ENCODE measurements around the gene CELF2.

The CELF2 gene

DNA sequence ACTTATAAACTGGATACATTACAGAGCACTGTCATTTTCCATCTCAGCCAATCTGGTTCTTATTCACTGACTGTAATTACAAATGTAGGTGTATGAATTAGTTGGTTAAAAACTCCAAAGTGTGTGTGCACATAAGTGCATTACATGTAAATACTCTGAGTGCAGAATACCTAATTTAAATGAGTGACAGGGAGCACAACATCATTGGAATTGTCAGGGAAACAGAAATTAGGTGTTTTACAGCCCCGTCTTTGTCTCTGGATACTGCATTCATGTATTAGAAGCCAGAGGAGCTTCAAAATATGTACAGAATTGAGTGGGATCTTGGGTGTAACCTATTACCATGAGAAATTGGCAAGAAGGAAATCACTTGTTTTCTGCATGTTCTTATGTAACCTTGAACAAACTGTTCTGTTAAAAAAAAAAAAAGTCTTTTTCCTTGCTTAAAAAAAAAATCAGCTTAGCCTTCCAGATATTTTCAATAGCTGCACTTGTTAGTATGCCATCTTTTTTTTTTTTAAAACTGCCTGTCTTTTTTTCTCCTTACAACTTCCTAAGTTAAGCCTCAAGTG, 31.1 kb downstream of the CELF2 start:
- H3K27ac ChIP-seq (ENCODE audit: low read depth, low read length): no peak overlapping the region
- no peaks in the 10 kb centered on the region for H3K27me3 ChIP-seq (ENCODE audit: low read length)
- no peaks in the 10 kb centered on the region for H3K9me3 ChIP-seq (ENCODE audit: insufficient read depth, low read length)
- H3K4me2 ChIP-seq (ENCODE audit: low read depth, low read length, poor library complexity, severe bottlenecking): no peak overlapping the region
- no peaks in the 10 kb centered on the region for H3F3A ChIP-seq (ENCODE audit: insufficient read depth)
- H3K36me3 ChIP-seq (ENCODE audit: low read length): no peaks in the 10 kb centered on the region
- no peaks in the 10 kb centered on the region; the same call in 1 of the 2 replicates for H4K20me1 ChIP-seq (ENCODE audit: low read depth, low read length)
- TF ChIP-seq EZH2phosphoT487 (conservative IDR thresholded peaks at IDR 0.05; ENCODE audit: low read length): no peak
- TF ChIP-seq, protein P1, sequence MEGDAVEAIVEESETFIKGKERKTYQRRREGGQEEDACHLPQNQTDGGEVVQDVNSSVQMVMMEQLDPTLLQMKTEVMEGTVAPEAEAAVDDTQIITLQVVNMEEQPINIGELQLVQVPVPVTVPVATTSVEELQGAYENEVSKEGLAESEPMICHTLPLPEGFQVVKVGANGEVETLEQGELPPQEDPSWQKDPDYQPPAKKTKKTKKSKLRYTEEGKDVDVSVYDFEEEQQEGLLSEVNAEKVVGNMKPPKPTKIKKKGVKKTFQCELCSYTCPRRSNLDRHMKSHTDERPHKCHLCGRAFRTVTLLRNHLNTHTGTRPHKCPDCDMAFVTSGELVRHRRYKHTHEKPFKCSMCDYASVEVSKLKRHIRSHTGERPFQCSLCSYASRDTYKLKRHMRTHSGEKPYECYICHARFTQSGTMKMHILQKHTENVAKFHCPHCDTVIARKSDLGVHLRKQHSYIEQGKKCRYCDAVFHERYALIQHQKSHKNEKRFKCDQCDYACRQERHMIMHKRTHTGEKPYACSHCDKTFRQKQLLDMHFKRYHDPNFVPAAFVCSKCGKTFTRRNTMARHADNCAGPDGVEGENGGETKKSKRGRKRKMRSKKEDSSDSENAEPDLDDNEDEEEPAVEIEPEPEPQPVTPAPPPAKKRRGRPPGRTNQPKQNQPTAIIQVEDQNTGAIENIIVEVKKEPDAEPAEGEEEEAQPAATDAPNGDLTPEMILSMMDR (IDR thresholded peaks at IDR 0.05; ENCODE audit: insufficient read depth, low read length, poor library complexity, severe bottlenecking): no peak
- H3K9me2 ChIP-seq (replicated peaks; ENCODE audit: insufficient read depth, low read length): no peaks in the 10 kb centered on the region
- H3K4me3 ChIP-seq (ENCODE audit: insufficient read depth, low read length, poor library complexity, severe bottlenecking): no peak overlapping the region
- H3K79me2 ChIP-seq (ENCODE audit: insufficient read depth, low read length): no peaks in the 10 kb centered on the region
- no peak overlapping the region for H2AFZ ChIP-seq (ENCODE audit: low read depth, low read length, severe bottlenecking)
- H3K9ac ChIP-seq (ENCODE audit: low read length): no peak overlapping the region

DNA sequence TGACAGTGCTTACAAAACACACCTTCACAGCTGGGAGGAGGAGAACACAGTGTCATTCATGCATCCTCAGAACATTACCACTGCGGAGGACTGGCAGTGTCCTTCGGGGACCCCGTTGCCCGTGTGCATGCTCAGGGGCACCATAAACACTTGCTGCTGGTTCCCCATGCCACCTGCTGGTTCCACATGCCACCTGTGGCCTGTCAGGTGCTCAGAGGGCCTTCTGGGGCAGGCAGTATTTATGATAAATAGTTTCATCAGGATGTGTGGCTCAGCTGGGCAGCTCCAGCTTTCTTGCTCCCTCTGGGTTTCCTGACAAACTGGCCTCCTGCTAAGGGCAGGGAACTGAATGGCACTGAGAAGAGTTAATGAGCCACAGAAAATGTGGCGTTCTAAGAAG, 32.1 kb downstream of the CELF2 start:
- Histone ChIP-seq H3K36me3 (ENCODE audit: low read length) (no peaks in the 10 kb centered on the region), H3K9me3 (ENCODE audit: insufficient read depth, low read length) (no peaks in the 10 kb centered on the region), H3K9me2 (replicated peaks; ENCODE audit: insufficient read depth, low read length) (no peaks in the 10 kb centered on the region)

DNA sequence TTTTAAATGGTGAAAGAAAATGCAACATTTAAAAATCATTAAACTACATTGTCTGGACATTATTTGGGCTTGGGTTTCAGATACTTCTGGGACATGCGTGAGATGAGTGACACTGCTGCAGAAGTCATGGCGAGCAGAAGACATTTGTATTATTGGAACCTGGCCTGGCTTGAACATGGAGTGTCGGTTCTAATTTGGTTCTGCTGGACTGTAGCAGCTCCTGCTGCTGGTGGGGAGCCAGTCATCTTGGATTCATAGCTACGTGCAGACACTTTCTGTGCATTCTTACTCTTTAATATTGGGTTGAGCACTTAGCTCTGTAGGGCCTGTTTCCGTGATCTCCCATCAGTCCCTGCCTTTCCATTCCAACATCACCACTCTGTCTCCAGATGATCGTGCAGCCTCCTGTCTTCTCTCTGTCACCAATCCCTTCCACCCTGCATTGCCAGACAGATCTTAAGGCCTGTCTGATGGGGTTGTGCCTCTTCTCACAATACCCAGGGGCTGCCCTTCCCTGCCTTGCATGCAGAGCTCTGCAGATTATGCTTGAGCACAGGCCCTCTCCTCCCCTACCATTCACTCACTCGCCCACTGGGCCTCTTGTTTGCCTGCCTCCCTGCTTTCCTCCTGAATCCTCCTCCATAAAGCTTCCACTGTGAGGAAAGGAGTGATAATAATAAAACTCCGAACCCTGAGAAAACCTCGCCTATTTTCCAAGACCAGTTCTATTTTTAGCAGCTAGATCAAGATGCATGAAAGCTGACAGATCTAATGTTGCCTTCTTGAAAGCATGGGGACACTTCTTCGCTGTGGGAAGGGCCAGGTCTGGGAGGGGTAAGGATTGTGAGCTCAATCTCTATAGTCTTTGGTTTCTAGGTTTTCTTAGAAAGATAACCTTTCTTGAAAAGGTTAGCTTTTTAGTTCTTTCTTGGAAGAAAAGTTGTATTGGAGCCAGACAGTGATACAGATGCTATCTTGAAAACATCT, 32.9 kb downstream of the CELF2 start:
- Histone ChIP-seq H2AFZ (ENCODE audit: low read depth, low read length, severe bottlenecking) (no peak overlapping the region), H3K27ac (ENCODE audit: low read depth, low read length) (no peak overlapping the region), H4K20me1 (ENCODE audit: low read depth, low read length) (no peaks in the 10 kb centered on the region; the same call in 1 of the 2 replicates), H3K27me3 (ENCODE audit: low read length) (no peaks in the 10 kb centered on the region), H3K4me3 (ENCODE audit: insufficient read depth, low read length, poor library complexity, severe bottlenecking) (no peak overlapping the region), H3K4me2 (ENCODE audit: low read depth, low read length, poor library complexity, severe bottlenecking) (no peak overlapping the region), H3K79me2 (ENCODE audit: insufficient read depth, low read length) (no peaks in the 10 kb centered on the region), H3F3A (ENCODE audit: insufficient read depth) (no peaks in the 10 kb centered on the region), H3K36me3 (ENCODE audit: low read length) (no peaks in the 10 kb centered on the region), H3K9ac (ENCODE audit: low read length) (no peak overlapping the region), H3K9me2 (replicated peaks; ENCODE audit: insufficient read depth, low read length) (no peaks in the 10 kb centered on the region), H3K9me3 (ENCODE audit: insufficient read depth, low read length) (no peaks in the 10 kb centered on the region)
- TF ChIP-seq, protein P1 (IDR thresholded peaks at IDR 0.05; ENCODE audit: insufficient read depth, low read length, poor library complexity, severe bottlenecking): no peak
- no peak for TF ChIP-seq EZH2phosphoT487 (conservative IDR thresholded peaks at IDR 0.05; ENCODE audit: low read length)

More for the DNA sequence above, 32.1 kb downstream of the CELF2 start:
- Histone ChIP-seq H3K79me2 (ENCODE audit: insufficient read depth, low read length) (no peaks in the 10 kb centered on the region), H3F3A (ENCODE audit: insufficient read depth) (no peaks in the 10 kb centered on the region), H3K27ac (ENCODE audit: low read depth, low read length) (no peak overlapping the region), H3K27me3 (ENCODE audit: low read length) (no peaks in the 10 kb centered on the region), H3K9ac (ENCODE audit: low read length) (no peak overlapping the region), H3K4me3 (ENCODE audit: insufficient read depth, low read length, poor library complexity, severe bottlenecking) (no peak overlapping the region), H4K20me1 (ENCODE audit: low read depth, low read length) (no peaks in the 10 kb centered on the region; the same call in 1 of the 2 replicates), H3K4me2 (ENCODE audit: low read depth, low read length, poor library complexity, severe bottlenecking) (no peak overlapping the region), H2AFZ (ENCODE audit: low read depth, low read length, severe bottlenecking) (no peak overlapping the region)
- TF ChIP-seq, protein P1 (IDR thresholded peaks at IDR 0.05; ENCODE audit: insufficient read depth, low read length, poor library complexity, severe bottlenecking): no peak
- no peak for TF ChIP-seq EZH2phosphoT487 (conservative IDR thresholded peaks at IDR 0.05; ENCODE audit: low read length)

Measured in SU-DHL-6 (cell line).